SH-SY5Y (cell line): ENCODE data around the gene TENM4.

Experiments used
- GATA2 ChIP-seq: IDR thresholded peaks from 2 replicates; pipeline ENCODE4 v1.6.1; 2011; ENCODE audit warnings: mild to moderate bottlenecking, low read depth, low read length
- GATA3 ChIP-seq: IDR thresholded peaks from 2 replicates; pipeline ENCODE4 v1.6.1; 2011; ENCODE audit warnings: low read depth, mild to moderate bottlenecking, low read length, moderate library complexity

DNA sequence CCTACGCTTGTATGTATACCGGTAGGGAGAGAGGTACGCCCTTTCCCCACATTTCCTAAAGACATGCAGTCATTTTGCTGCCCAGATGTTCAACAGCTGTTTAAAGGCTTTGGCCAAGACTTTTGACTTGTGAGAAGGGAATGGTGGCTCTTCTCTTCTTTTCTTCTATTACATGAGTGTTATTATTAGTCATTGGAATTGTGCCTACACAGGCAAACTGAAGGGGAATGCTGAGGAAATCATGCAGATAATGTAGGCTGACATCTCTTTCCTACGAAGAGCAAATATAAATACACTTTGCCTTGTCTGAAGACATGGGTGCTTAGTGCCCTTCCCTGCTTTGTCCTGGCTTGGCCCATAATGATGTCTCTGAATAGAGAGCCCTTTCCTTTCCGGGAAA, 671.9 kb downstream of the TENM4 start:
- TF ChIP-seq GATA2 (no peak), GATA3 (no peak)
